ENCODE data around the gene WWOX. TPM values are rescaled to one million over a fixed set of nuclear protein-coding genes. Genes with fewer than 3 reads are reported as not detected.

Gene WWOX
- total and polyA plus RNA-seq, 2 of the 13 experiments (the other 11 are each of a cell fraction or from before 2014, with no cell fraction given), result 9.1 to 37.4 TPM

GRCh38 chr16:78895681-78896080, 796.2 kb downstream of the WWOX start:
- Histone ChIP-seq H3K36me3 (replicated peaks in 1 of 2; ENCODE audit: control insufficient read depth in 1 of 2, insufficient read depth in 2 of 2, low read length in 2 of 2) (no peaks in the 10 kb centered on the region), H3K9ac (ENCODE audit: insufficient read depth, low read depth, low read length) (no peak overlapping the region), H3K4me1 (ENCODE audit: insufficient read depth, low read length) (no peaks in the 10 kb centered on the region), H3K27me3 (ENCODE audit: control insufficient read depth in 1 of 2, insufficient read depth in 2 of 2, low read length in 2 of 2) (no peaks in the 10 kb centered on the region), H3K4me2 (ENCODE audit: low read depth, low read length) (no peak overlapping the region), H3K4me3 (replicated peaks in 1 of 3; ENCODE audit: insufficient read depth in 1 of 3, low read depth in 2 of 3, low read length in 3 of 3) (no peak overlapping the region), H4K20me1 (ENCODE audit: insufficient read depth, low read length) (no peaks in the 10 kb centered on the region), H3K9me3 (ENCODE audit: low read length) (no peaks in the 10 kb centered on the region), H3K27ac (ENCODE audit: extremely low read length, insufficient read depth, low read length) (no peak overlapping the region), H3K79me2 (ENCODE audit: insufficient read depth, low read length) (no peaks in the 10 kb centered on the region), H2AFZ (ENCODE audit: low read length) (no peak overlapping the region)
- ChIA-PET POLR2A (no interaction called here), CTCF (ENCODE audit: low intra/inter-chr PET ratio, low total read pairs) (no interaction called here)
- no peak for TF ChIP-seq ZNF749 (CRISPR knock-in tag; IDR thresholded peaks at IDR 0.05; ENCODE audit: borderline replicate concordance)
- no peak for TF ChIP-seq RFXANK (CRISPR knock-in tag; IDR thresholded peaks at IDR 0.05)
- TF ChIP-seq ETV6 (CRISPR knock-in tag; conservative IDR thresholded peaks at IDR 0.05), result no peak
- TF ChIP-seq ZFP36 (IDR thresholded peaks at IDR 0.05; ENCODE audit: borderline replicate concordance, low read depth, low read length, partially characterized antibody), result no peak
- no peak for TF ChIP-seq ELK4 (CRISPR knock-in tag; IDR thresholded peaks at IDR 0.05; ENCODE audit: borderline replicate concordance)
- TF ChIP-seq KDM6A (CRISPR knock-in tag; IDR thresholded peaks at IDR 0.05; ENCODE audit: low read depth), result no peak
- no peak for TF ChIP-seq ZNF142 (CRISPR knock-in tag; IDR thresholded peaks at IDR 0.05)
- TF ChIP-seq ZBTB43 (CRISPR knock-in tag; conservative IDR thresholded peaks at IDR 0.05), result no peak
- no peak for TF ChIP-seq HMGA1 (CRISPR knock-in tag; conservative IDR thresholded peaks at IDR 0.05)
- no peak for TF ChIP-seq BRF2 (CRISPR knock-in tag; IDR thresholded peaks at IDR 0.05)
- no peak for TF ChIP-seq SATB2 (CRISPR knock-in tag; IDR thresholded peaks at IDR 0.05)
- no peak for TF ChIP-seq SMC3 (IDR thresholded peaks at IDR 0.05; ENCODE audit: low read length)
- no peak for TF ChIP-seq KLF15 (CRISPR knock-in tag; IDR thresholded peaks at IDR 0.05; ENCODE audit: borderline replicate concordance)
- TF ChIP-seq HNF4A (CRISPR knock-in tag; IDR thresholded peaks at IDR 0.05), result no peak
- no TSS peak for BruUV-seq (replicated peaks)
- WGBS (ENCODE audit: low lambda C conversion rate), result 77% methylated on average over 5 of the region's 5 CpGs
- no peak for FAIRE-seq
- intact Hi-C loops (cut with micrococcal nuclease; ENCODE audit: unreplicated experiment), result no loop called here
- DNase-seq (ENCODE audit: low spot score), result no peak
- ATAC-seq, result no peak
- in situ Hi-C loops (cut with HindIII; ENCODE audit: extremely low pct_ligation_motif_present, low pct_unique_long_range_greater_than_20kb), result no loop called here
